HepG2 (cell line): ENCODE results near the gene LONP1. TPM values are rescaled to one million over a fixed set of nuclear protein-coding genes. Genes with fewer than 3 reads are reported as not detected.
A peak's percentile ranks its signal among the peaks of the same experiment; 100 is the strongest.

Experiments
- ARID3A ChIP-seq: IDR thresholded peaks from 2 replicates; pipeline ENCODE4 v1.6.1; 2012; ENCODE audit warnings: low read depth, low read length, improper control_type of control experiment
- ATF1 ChIP-seq: IDR thresholded peaks from 2 replicates; pipeline ENCODE4 v1.6.1; 2016; ENCODE audit warnings: mild to moderate bottlenecking, control low read depth
- DRAP1 ChIP-seq: IDR thresholded peaks from 2 replicates; pipeline ENCODE4 v1.6.1; 2016; ENCODE audit warnings: missing genetic modification reagents, missing compliant biosample characterization
- ELK4 ChIP-seq: sonication (generic); formaldehyde crosslinking; IDR thresholded peaks from 2 replicates; pipeline ENCODE4 v1.9.0; 2021; ENCODE audit warnings: missing genetic modification reagents, borderline replicate concordance
- HES4 ChIP-seq: sonication (generic); formaldehyde crosslinking; IDR thresholded peaks from 2 replicates; pipeline ENCODE4 v1.9.0; 2021; ENCODE audit warnings: mild to moderate bottlenecking, missing genetic modification reagents, borderline replicate concordance
- IKZF1 ChIP-seq: fragments of 450-650 bp; IDR thresholded peaks from 2 replicates; pipeline ENCODE4 v1.7.1; 2016
- KDM1A ChIP-seq: IDR thresholded peaks from 2 replicates; pipeline ENCODE4 v1.6.1; 2016; ENCODE audit warnings: missing compliant biosample characterization
- MIER3 ChIP-seq: IDR thresholded peaks from 2 replicates; pipeline ENCODE4 v1.6.1; 2016; ENCODE audit warnings: missing compliant biosample characterization, borderline replicate concordance
- MYNN ChIP-seq: sonication (generic); formaldehyde crosslinking; IDR thresholded peaks from 2 replicates; pipeline ENCODE4 v1.4.0; 2020; ENCODE audit warnings: mild to moderate bottlenecking, low read depth, missing genetic modification reagents
- NCOA5 ChIP-seq: sonication (generic); formaldehyde crosslinking; IDR thresholded peaks from 2 replicates; pipeline ENCODE4 v1.4.0; 2020; ENCODE audit warnings: missing genetic modification reagents
- NFAT5 ChIP-seq: sonication (generic); formaldehyde crosslinking; IDR thresholded peaks from 2 replicates; pipeline ENCODE4 v1.4.0; 2020; ENCODE audit warnings: missing genetic modification reagents
- NFKBIZ ChIP-seq: IDR thresholded peaks from 2 replicates; pipeline ENCODE4 v1.6.1; 2018; ENCODE audit warnings: missing genetic modification reagents, missing compliant biosample characterization
- NFYC ChIP-seq: IDR thresholded peaks from 2 replicates; pipeline ENCODE4 v1.6.1; 2016; ENCODE audit warnings: missing genetic modification reagents, missing compliant biosample characterization
- U2AF2 ChIP-seq: fragments of 200-400 bp; formaldehyde crosslinking; IDR thresholded peaks from 2 replicates; pipeline ENCODE4 v1.6.1; 2017; ENCODE audit warnings: low read depth, mild to moderate bottlenecking, low read length
- ZBTB21 ChIP-seq: sonication (generic); formaldehyde crosslinking; IDR thresholded peaks from 2 replicates; pipeline ENCODE4 v1.4.0; 2020; ENCODE audit warnings: missing genetic modification reagents
- ZBTB42 ChIP-seq: sonication (generic); formaldehyde crosslinking; IDR thresholded peaks from 2 replicates; pipeline ENCODE4 v1.5.0; 2020; ENCODE audit warnings: mild to moderate bottlenecking, missing genetic modification reagents
- ZNF251 ChIP-seq: sonication (generic); formaldehyde crosslinking; IDR thresholded peaks from 2 replicates; pipeline ENCODE4 v1.9.0; 2021; ENCODE audit warnings: mild to moderate bottlenecking, missing genetic modification reagents
- ZNF263 ChIP-seq: sonication (generic); formaldehyde crosslinking; IDR thresholded peaks from 2 replicates; pipeline ENCODE4 v1.4.0; 2020; ENCODE audit warnings: missing genetic modification reagents
- ZNF3 ChIP-seq: IDR thresholded peaks from 2 replicates; pipeline ENCODE4 v1.7.0; 2017; ENCODE audit warnings: inconsistent platforms
- ZNF460 ChIP-seq: sonication (generic); formaldehyde crosslinking; IDR thresholded peaks from 2 replicates; pipeline ENCODE4 v1.5.1; 2020; ENCODE audit warnings: missing genetic modification reagents, mild to moderate bottlenecking, borderline replicate concordance
- ZNF607 ChIP-seq: sonication (generic); formaldehyde crosslinking; IDR thresholded peaks from 2 replicates; pipeline ENCODE4 v1.5.1; 2020; ENCODE audit warnings: missing genetic modification reagents, mild to moderate bottlenecking, borderline replicate concordance
- ZNF839 ChIP-seq: sonication (generic); formaldehyde crosslinking; IDR thresholded peaks from 2 replicates; pipeline ENCODE4 v1.4.0; 2020; ENCODE audit warnings: missing genetic modification reagents, mild to moderate bottlenecking, borderline replicate concordance
- ZNF850 ChIP-seq: sonication (generic); formaldehyde crosslinking; conservative IDR thresholded peaks from 2 replicates; pipeline ENCODE4 v1.9.0; 2021; ENCODE audit warnings: mild to moderate bottlenecking, missing genetic modification reagents
- polyA plus RNA-seq, 8 experiments: library from polyadenylated mRNA; depleted of rRNA in 3 of 8; stranded (reverse) in 7 of 8; unstranded in 1 of 8; fragments of >200 nt; fragmentation: Illumina TruSeq in 4 of 8; extraction: Trizol in 4 of 8; gene quantifications; 2 replicates each; pipeline versions ENCODE4 v1.2.1 to v1.2.3, GENCODE V29; 2011 to 2016; ENCODE audit warnings: low read depth in 4 of 8, missing spikeins in 1 of 8, mixed read lengths in 1 of 8; ENCODE audit not compliant: insufficient read depth in 1 of 8
- total RNA-seq, 5 experiments: library from RNA; depleted of rRNA; stranded (reverse); fragments of >200 nt; fragmentation: Illumina TruSeq; extraction: Trizol; gene quantifications; 2 replicates each; pipeline ENCODE4 v1.2.3, GENCODE V29; 2016; ENCODE audit warnings: low read depth in 1 of 5

Gene LONP1
- total and polyA plus RNA-seq, 2 of the 13 experiments (the other 11 are each of a cell fraction or from before 2014, with no cell fraction given) = 59.5 to 76.8 TPM

- TF ChIP-seq NCOA5 (CRISPR knock-in tag) (no peak), ZNF460 (no peak), MIER3 (peak; percentile 90), DRAP1 (peak; percentile 93), NFAT5 (CRISPR knock-in tag) (no peak; the same call in 1 of the 2 replicates), IKZF1 (no peak), KDM1A (CRISPR knock-in tag) (no peak), ZNF251 (CRISPR knock-in tag) (0 out of 2 replicates have a peak, but pooled peaks have one; percentile 50), ZNF850 (peak; percentile 91; the same call in 1 of the 2 replicates), ZBTB21 (CRISPR knock-in tag) (0 out of 2 replicates have a peak, but pooled peaks have one; percentile 30), HES4 (CRISPR knock-in tag) (peak; percentile 94), ZNF3 (no peak), ZNF839 (CRISPR knock-in tag) (no peak), ZNF607 (peak; percentile 73; the same call in 1 of the 2 replicates), NFKBIZ (CRISPR knock-in tag) (0 out of 2 replicates have a peak, but pooled peaks have one; percentile 44), U2AF2 (no peak), NFYC (CRISPR knock-in tag) (no peak), ELK4 (CRISPR knock-in tag) (no peak), ZNF263 (CRISPR knock-in tag) (peak; percentile 36; the same call in 1 of the 2 replicates), ZBTB42 (CRISPR knock-in tag) (peak; percentile 88; the same call in 1 of the 2 replicates), ATF1 (no peak), MYNN (no peak), ARID3A (no peak)
Observed at GRCh38 chr19:5690125-5690954, 29.6 kb downstream of the LONP1 start, which contains the start of gene RPL36 (continued).
